ENCODE measurements around the gene CD209.

CD209 gene

GRCh38 chr19:7706188-7706954 lies 41.0 kb downstream of the CD209 start:
- Histone ChIP-seq H3K36me3 (ENCODE audit: control insufficient read depth, insufficient read depth, low read length) (no peaks in the 10 kb centered on the region), H2AFZ (no peak overlapping the region), H3K27ac (no peak overlapping the region), H3K27me3 (ENCODE audit: control insufficient read depth, insufficient read depth, low read length) (no peaks in the 10 kb centered on the region), H3K9me3 (ENCODE audit: control insufficient read depth, low read length) (no peaks in the 10 kb centered on the region), H3K79me2 (no peaks in the 10 kb centered on the region), H3K4me2 (ENCODE audit: low read length) (no peak overlapping the region), H3K4me1 (no peaks in the 10 kb centered on the region), H3K4me3 (ENCODE audit: low read depth, low read length) (no peak overlapping the region), H3K9ac (no peak overlapping the region)
- no peak for TF ChIP-seq CTCF (IDR thresholded peaks at IDR 0.05)

- Histone ChIP-seq H3K27ac (no peak overlapping the region), H3K4me3 (ENCODE audit: low read depth, low read length) (no peak overlapping the region), H3K27me3 (ENCODE audit: control insufficient read depth, insufficient read depth, low read length) (no peaks in the 10 kb centered on the region), H3K4me2 (ENCODE audit: low read length) (no peak overlapping the region), H3K9me3 (ENCODE audit: control insufficient read depth, low read length) (no peaks in the 10 kb centered on the region), H2AFZ (no peak overlapping the region), H3K36me3 (ENCODE audit: control insufficient read depth, insufficient read depth, low read length) (no peaks in the 10 kb centered on the region), H3K79me2 (no peaks in the 10 kb centered on the region), H3K9ac (no peak overlapping the region), H3K4me1 (no peaks in the 10 kb centered on the region)
- no peak for TF ChIP-seq CTCF (IDR thresholded peaks at IDR 0.05)
Measured at GRCh38 chr19:7705387-7706187, 41.7 kb downstream of the CD209 start.

- Histone ChIP-seq H3K4me2 (ENCODE audit: low read length) (no peak overlapping the region), H3K9ac (no peak overlapping the region), H3K36me3 (ENCODE audit: control insufficient read depth, insufficient read depth, low read length) (no peaks in the 10 kb centered on the region), H3K27ac (no peak overlapping the region), H3K4me3 (ENCODE audit: low read depth, low read length) (no peak overlapping the region), H3K9me3 (ENCODE audit: control insufficient read depth, low read length) (no peaks in the 10 kb centered on the region), H3K79me2 (no peaks in the 10 kb centered on the region), H2AFZ (no peak overlapping the region), H3K27me3 (ENCODE audit: control insufficient read depth, insufficient read depth, low read length) (no peaks in the 10 kb centered on the region), H3K4me1 (no peaks in the 10 kb centered on the region)
- TF ChIP-seq CTCF (IDR thresholded peaks at IDR 0.05) = no peak
Measured at GRCh38 chr19:7704280-7705060, 42.9 kb downstream of the CD209 start.

- H2AFZ ChIP-seq = no peak overlapping the region
- H3K36me3 ChIP-seq (ENCODE audit: control insufficient read depth, insufficient read depth, low read length) = no peaks in the 10 kb centered on the region
- no peak overlapping the region for H3K4me2 ChIP-seq (ENCODE audit: low read length)
- H3K9ac ChIP-seq = no peak overlapping the region
- no peak overlapping the region for H3K27ac ChIP-seq
- no peaks in the 10 kb centered on the region for H3K4me1 ChIP-seq
- no peaks in the 10 kb centered on the region for H3K9me3 ChIP-seq (ENCODE audit: control insufficient read depth, low read length)
- H3K27me3 ChIP-seq (ENCODE audit: control insufficient read depth, insufficient read depth, low read length) = no peaks in the 10 kb centered on the region
- no peaks in the 10 kb centered on the region for H3K79me2 ChIP-seq
- no peak for TF ChIP-seq CTCF (IDR thresholded peaks at IDR 0.05)
- no peak overlapping the region for H3K4me3 ChIP-seq (ENCODE audit: low read depth, low read length)
Measured at GRCh38 chr19:7703332-7703731, 44.0 kb downstream of the CD209 start.
